SK-N-SH treated with all-trans-retinoic acid at 6 μM for 48 hours (cell line): ENCODE data around the gene MTPN.

Experiments used
- ATAC-seq: fragments of 200-7000 bp; cut with Tn5 transposase; 3 replicates; pipeline ENCODE4 v1.9.1; 2020; ENCODE audit warnings: mild to moderate bottlenecking, moderate library complexity
- BACH2 ChIP-seq: fragments of 250-450 bp; sonication (Bioruptor Pico); IDR thresholded peaks from 2 replicates; pipeline ENCODE4 v1.9.0; 2021; ENCODE audit warnings: mild to moderate bottlenecking, borderline replicate concordance
- CREB5 ChIP-seq: fragments of 250-450 bp; sonication (Bioruptor Pico); IDR thresholded peaks from 2 replicates; pipeline ENCODE4 v1.5.1; 2020; ENCODE audit warnings: low read depth, mild to moderate bottlenecking, moderate library complexity
- CSDC2 ChIP-seq: fragments of 250-450 bp; sonication (Bioruptor Pico); IDR thresholded peaks from 2 replicates; pipeline ENCODE4 v1.5.0; 2020; ENCODE audit warnings: mild to moderate bottlenecking, moderate library complexity
- CSRNP3 ChIP-seq: fragments of 250-450 bp; sonication (Bioruptor Pico); IDR thresholded peaks from 2 replicates; pipeline ENCODE4 v1.5.1; 2021; ENCODE audit warnings: mild to moderate bottlenecking, moderate library complexity
- ESRRG ChIP-seq: fragments of 250-450 bp; sonication (Bioruptor Pico); IDR thresholded peaks from 2 replicates; pipeline ENCODE4 v1.6.1; 2021; ENCODE audit warnings: mild to moderate bottlenecking
- ISL1 ChIP-seq: fragments of 250-450 bp; sonication (Bioruptor Pico); IDR thresholded peaks from 2 replicates; pipeline ENCODE4 v2.1.2; 2022; ENCODE audit warnings: mild to moderate bottlenecking, moderate library complexity
- OSR1 ChIP-seq: fragments of 250-450 bp; sonication (Bioruptor Pico); IDR thresholded peaks from 2 replicates; pipeline ENCODE4 v1.8.0; 2022; ENCODE audit warnings: moderate library complexity, mild to moderate bottlenecking, inconsistent platforms
- PATZ1 ChIP-seq: fragments of 250-450 bp; sonication (Bioruptor Pico); IDR thresholded peaks from 2 replicates; pipeline ENCODE4 v1.8.0; 2020; ENCODE audit warnings: mild to moderate bottlenecking, moderate library complexity, borderline replicate concordance
- POU6F1 ChIP-seq: fragments of 250-450 bp; sonication (Bioruptor Pico); IDR thresholded peaks from 2 replicates; pipeline ENCODE4 v1.8.0; 2021; ENCODE audit warnings: low read depth, mild to moderate bottlenecking, moderate library complexity, borderline replicate concordance
- PPARA ChIP-seq: fragments of 250-450 bp; sonication (Bioruptor Pico); IDR thresholded peaks from 2 replicates; pipeline ENCODE4 v1.5.0; 2020; ENCODE audit warnings: mild to moderate bottlenecking, borderline replicate concordance
- RARB ChIP-seq: fragments of 250-450 bp; sonication (Bioruptor Pico); IDR thresholded peaks from 2 replicates; pipeline ENCODE4 v1.8.0; 2021; ENCODE audit warnings: mild to moderate bottlenecking, moderate library complexity
- SNAI2 ChIP-seq: fragments of 250-450 bp; sonication (Bioruptor Pico); IDR thresholded peaks from 2 replicates; pipeline ENCODE4 v1.5.0; 2020; ENCODE audit warnings: mild to moderate bottlenecking, moderate library complexity
- TOX ChIP-seq: fragments of 250-450 bp; sonication (Bioruptor Pico); IDR thresholded peaks from 2 replicates; pipeline ENCODE4 v1.8.0; 2021; ENCODE audit warnings: mild to moderate bottlenecking, moderate library complexity, borderline replicate concordance
- TSHZ2 ChIP-seq: fragments of 250-450 bp; sonication (Bioruptor Pico); IDR thresholded peaks from 2 replicates; pipeline ENCODE4 v1.5.0; 2020; ENCODE audit warnings: mild to moderate bottlenecking, moderate library complexity
- ZFP3 ChIP-seq: fragments of 250-450 bp; sonication (Bioruptor Pico); IDR thresholded peaks from 2 replicates; pipeline ENCODE4 v1.5.0; 2020; ENCODE audit warnings: mild to moderate bottlenecking, moderate library complexity
- ZFP30 ChIP-seq: fragments of 450-650 bp; formaldehyde crosslinking; IDR thresholded peaks from 2 replicates; pipeline ENCODE4 v1.5.0; 2022; ENCODE audit warnings: mild to moderate bottlenecking, moderate library complexity
- ZNF565 ChIP-seq: fragments of 450-650 bp; formaldehyde crosslinking; conservative IDR thresholded peaks from 2 replicates; pipeline ENCODE4 v1.5.0; 2020; ENCODE audit warnings: low read depth, mild to moderate bottlenecking, moderate library complexity
- ZNF70 ChIP-seq: fragments of 450-650 bp; formaldehyde crosslinking; IDR thresholded peaks from 2 replicates; pipeline ENCODE4 v1.5.0; 2020; ENCODE audit warnings: mild to moderate bottlenecking, moderate library complexity
- ZNF8 ChIP-seq: fragments of 450-650 bp; formaldehyde crosslinking; IDR thresholded peaks from 2 replicates; pipeline ENCODE4 v1.5.0; 2020; ENCODE audit warnings: mild to moderate bottlenecking, moderate library complexity

Gene MTPN

GRCh38 chr7:135977007-135977741 lies at the start of gene MTPN:
Gene MTPN, minus strand, starts transcription at chr7:135977359. Its CDS starts 259 bp downstream, at chr7:135977100.
- TF ChIP-seq SNAI2 (CRISPR knock-in tag) (no peak), ZFP3 (CRISPR knock-in tag) (peak; percentile 80; the same call in 1 of the 2 replicates), POU6F1 (CRISPR knock-in tag) (0 out of 2 replicates have a peak, but pooled peaks have one; percentile 53)
- TF ChIP-seq, all 23 proteins: peak for 2
- peak; percentile 94 for ATAC-seq

- ATAC-seq, result no peak
- TF ChIP-seq ESRRG (CRISPR knock-in tag), result no peak
- no peak for TF ChIP-seq CSRNP3 (CRISPR knock-in tag)
- no peak for TF ChIP-seq ZFP30
- TF ChIP-seq CREB5 (CRISPR knock-in tag), result no peak
- TF ChIP-seq ZNF8 (CRISPR knock-in tag), result no peak
- TF ChIP-seq ZFP3 (CRISPR knock-in tag), result no peak
- TF ChIP-seq ISL1 (CRISPR knock-in tag), result no peak
- no peak for TF ChIP-seq ZNF565
- no peak for TF ChIP-seq PATZ1 (CRISPR knock-in tag)
Observed at GRCh38 chr7:136026209-136026608, 49.0 kb upstream of the MTPN start.

GRCh38 chr7:136023134-136023869 lies 46.1 kb upstream of the MTPN start:
- TF ChIP-seq ZFP3 (CRISPR knock-in tag) (no peak), RARB (CRISPR knock-in tag) (no peak), ZNF70 (CRISPR knock-in tag) (no peak), TSHZ2 (CRISPR knock-in tag) (no peak), CSDC2 (CRISPR knock-in tag) (no peak), SNAI2 (CRISPR knock-in tag) (no peak)
- TF ChIP-seq, all 23 proteins: peak for 0
- no peak for ATAC-seq

GRCh38 chr7:136020556-136020955 lies 43.4 kb upstream of the MTPN start:
- ATAC-seq, result no peak
- no peak for TF ChIP-seq BACH2 (CRISPR knock-in tag)
- no peak for TF ChIP-seq ZNF8 (CRISPR knock-in tag)
- TF ChIP-seq OSR1 (CRISPR knock-in tag), result no peak
- TF ChIP-seq TOX (CRISPR knock-in tag), result no peak
- TF ChIP-seq ESRRG (CRISPR knock-in tag), result no peak
- TF ChIP-seq PPARA, result no peak
- TF ChIP-seq ZFP30, result no peak
